AG04449 (cell line): ENCODE data around the gene HOXA9.

Experiments used
- CTCF ChIA-PET: fragments of 350-600 bp; formaldehyde crosslinking; extraction: SDS; loops from one replicate; lab custom pipeline; 2021; ENCODE audit warnings: antibody characterized with exemption; lab: Yijun Ruan, JAX
- POLR2A ChIA-PET: fragments of 400-600, 350-600 bp; formaldehyde crosslinking; extraction: SDS; loops from one replicate; lab custom pipeline; 2020; ENCODE audit warnings: antibody characterized with exemption, inconsistent platforms; lab: Yijun Ruan, JAX
- DNase-seq: peaks from one replicate; pipeline ENCODE4 v3.0.0-alpha.2; 2010; ENCODE audit warnings: low read depth, low spot score
- H3K4me3 ChIP-seq: 2 replicates; pipeline ENCODE4 v1.5.1; 2011; ENCODE audit warnings: low read depth, mild to moderate bottlenecking, control low read depth, low read length
- TF ChIP-seq, protein P1 (sequence below): IDR thresholded peaks from one replicate; pipeline ENCODE4 v1.5.1; 2011; ENCODE audit warnings: mild to moderate bottlenecking, moderate library complexity, low read length, control low read depth, inconsistent platforms; ENCODE audit not compliant: insufficient read depth; ENCODE audit errors: missing control alignments

The HOXA9 gene

DNA sequence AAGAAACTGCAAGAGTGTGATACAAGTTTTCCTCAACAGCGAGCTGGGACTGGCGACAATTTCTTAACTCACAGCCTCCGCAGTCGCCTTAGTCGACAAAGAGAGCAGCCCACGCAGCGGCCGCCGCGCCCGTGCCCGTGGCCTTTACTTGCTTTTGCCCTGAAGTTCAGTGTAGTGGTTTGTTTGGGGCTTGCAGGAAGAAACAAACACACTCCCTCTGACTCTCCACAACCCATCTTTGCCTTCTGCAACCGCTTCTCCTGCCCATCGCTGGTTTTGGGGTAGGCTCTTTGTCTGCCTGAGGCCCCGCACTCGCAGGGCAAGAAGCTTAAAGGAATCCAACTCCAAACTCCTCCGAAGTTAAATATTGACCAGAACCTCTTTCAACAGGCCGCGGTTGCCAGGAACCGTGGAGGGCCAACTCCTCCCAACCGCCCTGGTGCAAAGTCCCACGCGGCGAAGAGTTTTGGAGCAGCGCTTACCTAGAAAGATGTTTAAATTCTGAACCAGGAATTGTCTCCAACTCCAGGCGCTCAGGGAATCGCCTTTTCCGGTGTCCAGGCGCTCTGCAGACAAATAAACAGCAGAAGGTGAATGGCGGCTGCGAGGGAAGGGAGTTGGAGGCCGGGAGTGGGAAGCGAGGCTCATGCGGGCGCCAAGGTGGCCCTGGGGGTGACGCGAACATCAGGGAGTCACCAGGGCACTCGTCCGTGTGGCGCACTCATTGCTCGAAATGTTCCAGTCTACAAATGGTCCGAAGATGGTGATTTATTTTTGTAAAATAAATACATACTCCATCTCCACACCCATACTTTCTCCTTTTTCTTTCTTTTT, 43.0 kb downstream of the HOXA9 start:
- DNase-seq = no peak
- ChIA-PET POLR2A (no interaction called here), CTCF (interaction anchor here (1.2 kb wide), 1 partner anchor 9 kb away, joined by 3 read pairs; the partner anchor contains the start of gene HOXA4)
- no peak overlapping the region for H3K4me3 ChIP-seq
- TF ChIP-seq, protein P1, sequence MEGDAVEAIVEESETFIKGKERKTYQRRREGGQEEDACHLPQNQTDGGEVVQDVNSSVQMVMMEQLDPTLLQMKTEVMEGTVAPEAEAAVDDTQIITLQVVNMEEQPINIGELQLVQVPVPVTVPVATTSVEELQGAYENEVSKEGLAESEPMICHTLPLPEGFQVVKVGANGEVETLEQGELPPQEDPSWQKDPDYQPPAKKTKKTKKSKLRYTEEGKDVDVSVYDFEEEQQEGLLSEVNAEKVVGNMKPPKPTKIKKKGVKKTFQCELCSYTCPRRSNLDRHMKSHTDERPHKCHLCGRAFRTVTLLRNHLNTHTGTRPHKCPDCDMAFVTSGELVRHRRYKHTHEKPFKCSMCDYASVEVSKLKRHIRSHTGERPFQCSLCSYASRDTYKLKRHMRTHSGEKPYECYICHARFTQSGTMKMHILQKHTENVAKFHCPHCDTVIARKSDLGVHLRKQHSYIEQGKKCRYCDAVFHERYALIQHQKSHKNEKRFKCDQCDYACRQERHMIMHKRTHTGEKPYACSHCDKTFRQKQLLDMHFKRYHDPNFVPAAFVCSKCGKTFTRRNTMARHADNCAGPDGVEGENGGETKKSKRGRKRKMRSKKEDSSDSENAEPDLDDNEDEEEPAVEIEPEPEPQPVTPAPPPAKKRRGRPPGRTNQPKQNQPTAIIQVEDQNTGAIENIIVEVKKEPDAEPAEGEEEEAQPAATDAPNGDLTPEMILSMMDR = no peak

DNA sequence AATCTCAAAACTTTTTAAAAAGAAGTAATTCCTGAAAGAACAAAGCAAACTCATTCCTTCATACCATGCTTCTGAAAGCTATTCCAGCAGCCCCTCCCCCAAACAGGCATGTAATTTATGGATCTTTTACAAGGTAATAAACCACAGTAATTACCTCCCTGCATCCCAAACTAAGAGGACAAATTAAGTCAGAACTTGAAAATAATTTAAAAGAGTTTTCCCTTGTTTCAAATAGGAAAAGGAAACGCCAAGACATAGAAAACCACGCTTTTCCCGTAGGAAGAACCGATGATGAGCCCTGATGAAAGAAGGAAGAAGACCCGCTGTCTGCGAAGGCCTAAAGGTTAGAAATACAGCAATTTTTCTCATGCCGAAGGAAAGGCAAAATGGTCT, 43.7 kb downstream of the HOXA9 start:
- TF ChIP-seq, protein P1 = no peak
- DNase-seq = no peak
- ChIA-PET POLR2A (no interaction called here), CTCF (interaction anchor here (1.2 kb wide), 1 partner anchor 9 kb away, joined by 3 read pairs; the partner anchor contains the start of gene HOXA4)
- no peak overlapping the region for H3K4me3 ChIP-seq

DNA sequence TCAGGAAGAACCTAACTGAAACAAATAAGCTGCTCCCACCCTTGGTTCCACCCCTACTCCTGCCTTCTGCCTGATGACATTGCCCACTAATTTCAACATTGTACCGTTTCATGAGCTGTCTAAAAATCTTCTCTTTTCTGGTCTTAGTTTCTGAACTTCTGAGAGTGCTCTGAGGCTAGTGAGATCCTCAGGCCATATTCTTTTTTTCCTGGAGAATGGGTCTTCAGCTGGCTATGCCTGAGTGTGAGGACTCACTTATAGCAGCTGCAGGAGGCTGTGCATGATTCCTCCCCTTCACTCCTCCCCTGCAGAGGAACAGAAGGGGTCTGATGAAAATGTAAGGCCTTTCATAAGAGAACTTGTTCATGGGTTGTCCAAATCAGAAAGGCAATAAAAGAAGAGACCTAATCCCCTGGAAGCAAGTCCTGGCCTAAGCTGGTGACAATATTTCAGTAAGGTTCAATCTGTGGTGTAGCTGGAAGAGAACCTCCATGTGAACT, 45.9 kb downstream of the HOXA9 start:
- POLR2A ChIA-PET = no interaction called here
- no peak overlapping the region for H3K4me3 ChIP-seq
- DNase-seq = no peak
- CTCF ChIA-PET = interaction anchor here (1.3 kb wide), 1 partner anchor 31 kb away, joined by 3 read pairs; no protein-coding TSS in a partner anchor
- TF ChIP-seq, protein P1 = no peak

DNA sequence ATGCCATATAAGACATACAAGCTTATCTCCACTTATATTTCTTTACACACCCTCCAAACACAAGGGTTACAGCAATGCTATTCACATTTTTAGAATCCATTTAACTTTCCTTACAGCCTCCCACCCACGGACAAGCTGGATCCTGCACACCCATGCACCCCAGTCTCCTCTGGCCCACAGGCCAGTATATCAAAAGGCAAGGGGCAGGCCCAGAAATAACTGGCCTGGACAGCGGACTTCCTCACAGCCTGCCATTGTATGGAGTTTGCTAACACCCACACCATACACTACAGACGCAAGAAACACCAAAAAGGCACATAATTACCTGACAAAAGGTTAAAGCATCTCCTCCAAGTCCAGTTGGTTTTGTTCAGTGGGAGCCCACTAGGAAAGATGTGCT, 46.8 kb downstream of the HOXA9 start:
- no peak for DNase-seq
- ChIA-PET POLR2A (no interaction called here), CTCF (interaction anchor here (0.9 kb wide), 2 partner anchors 9 to 32 kb away, joined by 4 read pairs; no protein-coding TSS in a partner anchor)
- H3K4me3 ChIP-seq = no peak overlapping the region
- TF ChIP-seq, protein P1 = no peak

DNA sequence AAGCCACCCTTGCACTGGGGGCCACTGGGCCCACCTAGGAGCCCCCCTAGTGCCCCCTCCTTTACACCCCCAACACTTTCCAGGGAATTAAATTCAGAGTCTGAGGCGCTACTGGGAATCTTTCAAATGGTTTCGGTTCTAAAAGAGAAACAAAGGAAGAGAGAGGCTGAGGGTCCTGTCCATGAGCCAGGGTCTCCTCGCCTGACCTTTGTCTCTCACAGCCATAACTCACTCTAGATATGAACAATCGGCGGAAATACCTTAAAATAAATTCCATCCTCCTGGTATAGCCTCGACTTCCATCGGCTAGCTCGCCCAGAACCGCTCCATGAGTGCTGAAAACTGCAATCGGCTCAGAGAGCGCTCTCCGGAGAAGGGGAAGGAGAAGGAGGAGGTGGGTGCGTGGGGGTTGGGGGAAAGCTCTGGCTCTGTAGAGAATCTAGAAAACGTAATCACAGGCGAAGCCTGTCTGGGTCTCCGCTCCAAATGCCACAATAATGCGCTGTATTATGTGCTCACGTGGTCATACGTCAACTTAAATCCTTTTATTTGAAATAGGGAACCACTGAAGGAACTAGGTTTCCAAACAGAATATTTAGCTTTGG, 47.3 kb downstream of the HOXA9 start:
- POLR2A ChIA-PET = no interaction called here
- CTCF ChIA-PET = interaction anchor here (0.9 kb wide), 2 partner anchors 9 to 33 kb away, joined by 4 read pairs; no protein-coding TSS in a partner anchor
- TF ChIP-seq, protein P1 = no peak
- H3K4me3 ChIP-seq = no peak overlapping the region
- DNase-seq = no peak
